WERI-Rb-1 (cell line): ENCODE measurements around the gene SLCO4A1.
A peak's percentile ranks its signal among the peaks of the same experiment; 100 is the strongest.

Experiments
- DNase-seq: peaks from one replicate; pipeline ENCODE4 v3.0.0-alpha.2; 2020
- H3K27ac ChIP-seq: fragments of 250-450 bp; sonication (Bioruptor Pico); 2 replicates; pipeline ENCODE4 v1.5.1; 2020; ENCODE audit warnings: mild to moderate bottlenecking, moderate library complexity
- H3K27me3 ChIP-seq: fragments of 250-450 bp; sonication (Bioruptor Pico); 2 replicates; pipeline ENCODE4 v1.5.1; 2021; ENCODE audit warnings: mild to moderate bottlenecking, low read depth, moderate library complexity; ENCODE audit not compliant: insufficient read depth, severe bottlenecking
- H3K36me3 ChIP-seq: fragments of 250-450 bp; sonication (Bioruptor Pico); 2 replicates; pipeline ENCODE4 v1.5.1; 2020; ENCODE audit warnings: mild to moderate bottlenecking, moderate library complexity
- H3K4me3 ChIP-seq: 2 replicates; pipeline ENCODE4 v1.5.1; 2011; ENCODE audit warnings: low read depth, mild to moderate bottlenecking, control low read depth, low read length
- H3K9me3 ChIP-seq: fragments of 250-450 bp; sonication (Bioruptor Pico); 2 replicates; pipeline ENCODE4 v1.5.1; 2021; ENCODE audit warnings: mild to moderate bottlenecking, moderate library complexity; ENCODE audit not compliant: severe bottlenecking
- TF ChIP-seq, protein P1 (sequence below): IDR thresholded peaks from 2 replicates; pipeline ENCODE4 v1.5.1; 2011; ENCODE audit warnings: low read depth, mild to moderate bottlenecking, control low read depth, inconsistent platforms, low read length

Gene SLCO4A1

GRCh38 chr20:62608218-62608565 lies 34.1 kb upstream of the SLCO4A1 start:
- TF ChIP-seq, protein P1, sequence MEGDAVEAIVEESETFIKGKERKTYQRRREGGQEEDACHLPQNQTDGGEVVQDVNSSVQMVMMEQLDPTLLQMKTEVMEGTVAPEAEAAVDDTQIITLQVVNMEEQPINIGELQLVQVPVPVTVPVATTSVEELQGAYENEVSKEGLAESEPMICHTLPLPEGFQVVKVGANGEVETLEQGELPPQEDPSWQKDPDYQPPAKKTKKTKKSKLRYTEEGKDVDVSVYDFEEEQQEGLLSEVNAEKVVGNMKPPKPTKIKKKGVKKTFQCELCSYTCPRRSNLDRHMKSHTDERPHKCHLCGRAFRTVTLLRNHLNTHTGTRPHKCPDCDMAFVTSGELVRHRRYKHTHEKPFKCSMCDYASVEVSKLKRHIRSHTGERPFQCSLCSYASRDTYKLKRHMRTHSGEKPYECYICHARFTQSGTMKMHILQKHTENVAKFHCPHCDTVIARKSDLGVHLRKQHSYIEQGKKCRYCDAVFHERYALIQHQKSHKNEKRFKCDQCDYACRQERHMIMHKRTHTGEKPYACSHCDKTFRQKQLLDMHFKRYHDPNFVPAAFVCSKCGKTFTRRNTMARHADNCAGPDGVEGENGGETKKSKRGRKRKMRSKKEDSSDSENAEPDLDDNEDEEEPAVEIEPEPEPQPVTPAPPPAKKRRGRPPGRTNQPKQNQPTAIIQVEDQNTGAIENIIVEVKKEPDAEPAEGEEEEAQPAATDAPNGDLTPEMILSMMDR = no peak
- no peak overlapping the region for H3K27ac ChIP-seq
- no peak for DNase-seq
- H3K27me3 ChIP-seq = no peaks in the 10 kb centered on the region
- peaks cover 6% of the 10 kb centered on the region for H3K9me3 ChIP-seq
- H3K36me3 ChIP-seq = no peaks in the 10 kb centered on the region
- H3K4me3 ChIP-seq = no peak overlapping the region

- Histone ChIP-seq H3K4me3 (no peak overlapping the region), H3K27me3 (no peaks in the 10 kb centered on the region), H3K27ac (no peak overlapping the region), H3K9me3 (peaks cover 6% of the 10 kb centered on the region), H3K36me3 (no peaks in the 10 kb centered on the region)
- no peak for DNase-seq
- TF ChIP-seq, protein P1 = no peak
Observed at GRCh38 chr20:62609279-62609720, 33.0 kb upstream of the SLCO4A1 start.

GRCh38 chr20:62609811-62610757 lies 32.2 kb upstream of the SLCO4A1 start:
- TF ChIP-seq, protein P1 = no peak
- no peaks in the 10 kb centered on the region for H3K27me3 ChIP-seq
- peaks cover 6% of the 10 kb centered on the region for H3K9me3 ChIP-seq

GRCh38 chr20:62611012-62611411 lies 31.3 kb upstream of the SLCO4A1 start:
- Histone ChIP-seq H3K27ac (no peak overlapping the region), H3K4me3 (no peak overlapping the region), H3K36me3 (no peaks in the 10 kb centered on the region), H3K27me3 (no peaks in the 10 kb centered on the region), H3K9me3 (peaks cover 6% of the 10 kb centered on the region)
- TF ChIP-seq, protein P1 = no peak
- no peak for DNase-seq

More at GRCh38 chr20:62609811-62610757, 32.2 kb upstream of the SLCO4A1 start:
- Histone ChIP-seq H3K27ac (no peak overlapping the region), H3K4me3 (no peak overlapping the region), H3K36me3 (no peaks in the 10 kb centered on the region)
- DNase-seq = peak; percentile 47

DNA sequence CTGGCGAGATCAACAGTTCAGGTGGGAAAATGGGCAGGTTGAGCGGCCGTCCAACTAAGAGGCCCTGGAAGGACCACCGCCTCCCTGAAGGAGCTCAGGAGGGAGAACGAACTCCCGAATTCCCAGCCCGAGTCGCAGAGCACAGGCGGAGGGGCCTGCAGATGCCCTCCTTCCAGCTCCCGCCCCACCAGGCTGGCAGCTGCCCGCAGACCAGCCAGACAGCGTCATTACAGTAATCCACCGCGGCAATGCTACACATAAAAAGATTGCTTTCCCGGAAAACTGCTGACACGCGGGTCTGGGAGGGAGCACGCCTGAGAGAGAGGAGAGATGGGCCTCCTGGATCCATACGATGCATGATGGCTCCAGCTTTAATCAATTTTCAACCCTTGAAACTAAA lies 30.5 kb upstream of the SLCO4A1 start:
- DNase-seq = no peak
- Histone ChIP-seq H3K9me3 (peaks cover 6% of the 10 kb centered on the region), H3K4me3 (no peak overlapping the region), H3K27ac (no peak overlapping the region), H3K27me3 (no peaks in the 10 kb centered on the region), H3K36me3 (no peaks in the 10 kb centered on the region)
- TF ChIP-seq, protein P1 = no peak
